Osteoblast (primary cell): Measurements from ENCODE around the gene LRFN3. TPM values are rescaled to one million over a fixed set of nuclear protein-coding genes. Genes with fewer than 3 reads are reported as not detected.
"Not testable (repeated sequence)": the region's sequence is repeated elsewhere in the genome, so short reads cannot be mapped to it uniquely, and the experiment has no call there.

Source experiments
- DNase-seq: peaks from one replicate; pipeline ENCODE4 v3.0.0; 2011; ENCODE audit warnings: low spot score, mixed read lengths; ENCODE audit not compliant: insufficient read length; ENCODE audit errors: missing footprints
- H2AFZ ChIP-seq: 2 replicates; pipeline ENCODE4 v1.6.0; 2011; ENCODE audit warnings: mild to moderate bottlenecking, low read length
- H3K27ac ChIP-seq: 2 replicates; pipeline ENCODE4 v1.5.1; 2011; ENCODE audit warnings: mild to moderate bottlenecking, low read depth, low read length, moderate library complexity
- H3K27me3 ChIP-seq: 2 replicates; pipeline ENCODE4 v1.6.0; 2012; ENCODE audit warnings: mild to moderate bottlenecking, control low read depth, inconsistent platforms, low read length, moderate library complexity; ENCODE audit not compliant: insufficient read depth
- H3K36me3 ChIP-seq: 2 replicates; pipeline ENCODE4 v1.5.1; 2011; ENCODE audit warnings: mild to moderate bottlenecking, low read length, control low read depth, moderate library complexity; ENCODE audit not compliant: insufficient read depth
- H3K4me1 ChIP-seq: 2 replicates; pipeline ENCODE4 v1.5.1; 2011; ENCODE audit warnings: mild to moderate bottlenecking, low read length, control low read depth, moderate library complexity; ENCODE audit not compliant: insufficient read depth
- H3K4me2 ChIP-seq: 2 replicates; pipeline ENCODE4 v1.6.0; 2011; ENCODE audit warnings: mild to moderate bottlenecking, low read length; ENCODE audit not compliant: insufficient read depth
- H3K4me3 ChIP-seq: fragments of 200-600 bp; sonication (generic); 3 replicates; pipeline ENCODE4 v1.5.1; 2012; ENCODE audit warnings: mild to moderate bottlenecking, low read length, inconsistent platforms; ENCODE audit not compliant: insufficient read depth
- H3K79me2 ChIP-seq: 2 replicates; pipeline ENCODE4 v1.6.0; 2012; ENCODE audit warnings: mild to moderate bottlenecking, low read length, control low read depth, inconsistent platforms; ENCODE audit not compliant: insufficient read depth
- H3K9me3 ChIP-seq: 2 replicates; pipeline ENCODE4 v1.5.1; 2011; ENCODE audit warnings: low read depth, low read length, control low read depth
- H4K20me1 ChIP-seq: 2 replicates; pipeline ENCODE4 v1.6.0; 2012; ENCODE audit warnings: mild to moderate bottlenecking, low read length, control low read depth; ENCODE audit not compliant: insufficient read depth
- CTCF ChIP-seq: IDR thresholded peaks from 2 replicates; pipeline ENCODE4 v1.5.1; 2011; ENCODE audit warnings: mild to moderate bottlenecking, low read depth, low read length, moderate library complexity; ENCODE audit errors: extremely low read depth
- total RNA-seq: library from RNA; depleted of rRNA; stranded (reverse); fragments of >200 nt; gene quantifications from 2 replicates; pipeline ENCODE4 v1.2.3, GENCODE V29; 2012

LRFN3 gene
- total RNA-seq, 1 donor, result 6.9 TPM

DNA sequence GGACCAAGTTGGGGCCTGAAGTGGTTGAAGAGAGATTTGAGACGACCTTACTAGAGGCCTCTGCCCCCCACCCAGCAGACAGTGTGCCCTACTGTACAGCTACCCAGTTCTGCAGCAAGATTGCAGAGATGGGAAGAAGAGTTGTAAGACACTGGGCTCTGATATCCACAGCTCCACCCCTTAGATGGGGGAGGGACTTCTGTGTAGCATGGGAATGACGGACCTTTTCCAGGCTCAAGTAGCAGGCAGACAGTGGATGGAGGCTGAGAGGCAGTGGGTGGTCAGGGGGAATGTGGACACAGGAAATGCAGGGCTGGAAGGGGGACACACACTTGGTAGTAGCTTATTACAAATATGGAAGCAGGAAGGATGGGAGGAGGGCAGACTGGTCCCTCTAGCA is 13.0 kb downstream of the LRFN3 start:
- H4K20me1 ChIP-seq, result peaks cover 6% of the 10 kb centered on the region
- H3K4me2 ChIP-seq, result no peak overlapping the region
- no peaks in the 10 kb centered on the region for H3K36me3 ChIP-seq
- no peaks in the 10 kb centered on the region for H3K79me2 ChIP-seq
- TF ChIP-seq CTCF, result no peak
- H3K27ac ChIP-seq, result no peak overlapping the region
- H3K4me1 ChIP-seq, result no peaks in the 10 kb centered on the region
- H3K27me3 ChIP-seq, result no peaks in the 10 kb centered on the region
- H3K9me3 ChIP-seq, result no peaks in the 10 kb centered on the region
- H3K4me3 ChIP-seq, result no peak overlapping the region
- peak; percentile 42 for DNase-seq
- no peak overlapping the region for H2AFZ ChIP-seq

DNA sequence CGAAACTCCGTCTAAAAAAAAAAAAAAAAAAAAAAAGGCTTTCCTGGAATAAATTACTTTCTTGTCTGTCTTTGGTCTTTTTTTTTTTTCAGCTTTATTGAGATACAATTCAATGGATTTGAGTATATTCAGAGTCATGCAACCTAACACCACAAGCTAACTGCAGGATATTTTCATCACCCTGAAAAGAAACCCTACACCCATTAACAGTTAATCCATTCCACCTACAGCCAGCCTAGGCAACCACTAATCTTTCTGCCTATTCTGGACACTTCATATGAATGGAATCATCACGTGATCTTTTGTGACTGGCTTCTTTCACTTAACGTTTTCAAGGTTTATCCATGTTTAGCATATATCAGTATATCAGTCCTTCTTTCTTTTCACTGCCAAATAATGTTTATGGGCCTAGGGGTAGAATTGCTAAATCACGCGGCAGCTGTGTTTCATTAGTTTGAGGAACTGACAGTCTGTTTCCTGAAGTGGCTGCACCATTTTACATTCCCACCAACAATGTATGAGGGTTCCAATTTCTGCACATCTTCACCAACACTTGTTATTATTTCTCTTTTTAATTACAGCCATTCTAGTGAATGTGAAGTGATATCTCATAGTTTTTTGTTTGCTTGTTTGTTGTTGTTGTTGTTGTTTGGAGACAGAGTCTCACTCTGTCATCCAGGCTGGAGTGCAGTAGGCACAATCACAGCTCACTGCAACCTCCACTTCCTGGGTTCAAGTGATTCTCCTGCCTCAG is 19.9 kb downstream of the LRFN3 start:
- H3K4me2 ChIP-seq, result no peak overlapping the region
- peak; percentile 13 for DNase-seq
- H3K9me3 ChIP-seq, result no peaks in the 10 kb centered on the region
- H3K4me1 ChIP-seq, result no peaks in the 10 kb centered on the region
- H3K27me3 ChIP-seq, result peaks cover 28% of the 10 kb centered on the region
- no peaks in the 10 kb centered on the region for H4K20me1 ChIP-seq
- TF ChIP-seq CTCF, result no peak
- H3K27ac ChIP-seq, result no peak overlapping the region
- no peak overlapping the region for H3K4me3 ChIP-seq
- no peak overlapping the region for H2AFZ ChIP-seq
- H3K36me3 ChIP-seq, result no peaks in the 10 kb centered on the region
- no peaks in the 10 kb centered on the region for H3K79me2 ChIP-seq

DNA sequence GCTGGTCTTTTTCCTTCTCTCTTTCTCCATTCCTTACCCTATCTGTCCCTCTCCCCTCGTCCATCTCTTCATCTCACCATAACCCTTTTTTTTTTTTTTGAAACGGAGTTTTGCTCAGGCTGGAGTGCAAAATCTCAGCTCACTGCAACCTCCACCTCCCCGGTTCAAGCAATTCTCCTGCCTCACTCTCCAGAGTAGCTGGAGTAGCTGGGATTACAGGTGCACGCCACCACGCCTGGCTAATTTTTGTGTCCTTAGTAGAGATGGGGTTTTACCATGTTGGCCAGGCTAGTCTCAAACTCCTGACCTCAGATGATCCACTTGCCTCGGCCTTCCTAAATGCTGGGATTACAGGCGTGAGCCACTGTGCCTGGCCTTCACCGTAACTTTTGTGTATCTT is 21.2 kb downstream of the LRFN3 start:
- not testable (repeated sequence) for H3K9me3 ChIP-seq, H3K4me1 ChIP-seq, H2AFZ ChIP-seq, DNase-seq, H3K4me2 ChIP-seq, H3K4me3 ChIP-seq, H3K36me3 ChIP-seq, H4K20me1 ChIP-seq, H3K79me2 ChIP-seq, H3K27ac ChIP-seq
- H3K27me3 ChIP-seq, result peaks cover 28% of the 10 kb centered on the region

- Histone ChIP-seq H2AFZ (no peak overlapping the region), H3K4me1 (no peaks in the 10 kb centered on the region), H3K4me3 (no peak overlapping the region), H3K9me3 (no peaks in the 10 kb centered on the region), H4K20me1 (no peaks in the 10 kb centered on the region), H3K79me2 (no peaks in the 10 kb centered on the region), H3K36me3 (no peaks in the 10 kb centered on the region), H3K4me2 (no peak overlapping the region), H3K27ac (no peak overlapping the region), H3K27me3 (peaks cover 28% of the 10 kb centered on the region)
- no peak for DNase-seq
- TF ChIP-seq CTCF, result no peak
Observed at GRCh38 chr19:35958660-35959039, 22.5 kb downstream of the LRFN3 start.
